ENCODE data around the gene DZIP1L. TPM values are rescaled to one million over a fixed set of nuclear protein-coding genes. Genes with fewer than 3 reads are reported as not detected.
"Not testable (repeated sequence)": the region's sequence is repeated elsewhere in the genome, so short reads cannot be mapped to it uniquely, and the experiment has no call there.

DZIP1L gene
- total RNA-seq, 2 donors from 2014 or later: 10.2 to 18.7 TPM

- no peak for TF ChIP-seq POLR2A (IDR thresholded peaks at IDR 0.05)
- TF ChIP-seq CTCF (IDR thresholded peaks at IDR 0.05): no peak
- no peak for TF ChIP-seq POLR2AphosphoS5 (IDR thresholded peaks at IDR 0.05)
- Histone ChIP-seq H3K4me1 (replicated peaks) (no peaks in the 10 kb centered on the region), H3K36me3 (no peaks in the 10 kb centered on the region), H3K9me3 (no peaks in the 10 kb centered on the region), H3K4me3 (no peak overlapping the region), H3K27ac (no peak overlapping the region), H3K27me3 (replicated peaks; ENCODE audit: insufficient read depth) (no peaks in the 10 kb centered on the region)
- 47% methylated on average over 2 of the region's 2 CpGs for WGBS
- intact Hi-C loops (cut with DNase I): no loop called here
- no peak for DNase-seq (ENCODE audit: low spot score)
Observed at GRCh38 chr3:138093721-138094120, 21.7 kb downstream of the DZIP1L start.

- no peaks in the 10 kb centered on the region for H3K36me3 ChIP-seq
- no peaks in the 10 kb centered on the region for H3K9me3 ChIP-seq
- intact Hi-C loops (cut with DNase I): no loop called here
- no peaks in the 10 kb centered on the region for H3K27me3 ChIP-seq (replicated peaks; ENCODE audit: insufficient read depth)
- H3K4me1 ChIP-seq (replicated peaks): no peaks in the 10 kb centered on the region
- TF ChIP-seq POLR2AphosphoS5 (IDR thresholded peaks at IDR 0.05): no peak
- WGBS: 80% methylated on average over 2 of the region's 2 CpGs
- no peak overlapping the region for H3K4me3 ChIP-seq
- H3K27ac ChIP-seq: no peak overlapping the region
- DNase-seq (ENCODE audit: low spot score): no peak
Observed at GRCh38 chr3:138092023-138092422, 23.4 kb downstream of the DZIP1L start.

- no peak overlapping the region for H3K27ac ChIP-seq
- TF ChIP-seq CTCF (IDR thresholded peaks at IDR 0.05): no peak
- TF ChIP-seq POLR2A (IDR thresholded peaks at IDR 0.05): no peak
- no peak for TF ChIP-seq POLR2AphosphoS5 (IDR thresholded peaks at IDR 0.05)
- no peaks in the 10 kb centered on the region for H3K4me1 ChIP-seq (replicated peaks)
- no peaks in the 10 kb centered on the region for H3K27me3 ChIP-seq (replicated peaks; ENCODE audit: insufficient read depth)
- H3K4me3 ChIP-seq: no peak overlapping the region
- WGBS: 87% methylated on average over 3 of the region's 3 CpGs
- no peak for DNase-seq (ENCODE audit: low spot score)
- H3K9me3 ChIP-seq: no peaks in the 10 kb centered on the region
- intact Hi-C loops (cut with DNase I): no loop called here
- H3K36me3 ChIP-seq: no peaks in the 10 kb centered on the region
Observed at GRCh38 chr3:138089091-138089490, 26.3 kb downstream of the DZIP1L start.

- H3K36me3 ChIP-seq; DNase-seq (ENCODE audit: low spot score); H3K27ac ChIP-seq; H3K27me3 ChIP-seq (replicated peaks; ENCODE audit: insufficient read depth); H3K4me3 ChIP-seq; H3K4me1 ChIP-seq (replicated peaks); H3K9me3 ChIP-seq; intact Hi-C loops (cut with DNase I): not testable (repeated sequence)
- WGBS: 100% methylated on average over 1 of the region's 3 CpGs
Observed at GRCh38 chr3:138085745-138086144, 29.7 kb downstream of the DZIP1L start.

- no peaks in the 10 kb centered on the region for H3K36me3 ChIP-seq
- DNase-seq (ENCODE audit: low spot score): no peak
- intact Hi-C loops (cut with DNase I): loop anchor here (5.0 kb wide), 1 partner anchor 33 kb away; the partner anchor contains the start of gene DZIP1L
Observed at GRCh38 chr3:138084196-138084595, 31.2 kb downstream of the DZIP1L start.

More at GRCh38 chr3:138084196-138084595, 31.2 kb downstream of the DZIP1L start:
- no peaks in the 10 kb centered on the region for H3K27me3 ChIP-seq (replicated peaks; ENCODE audit: insufficient read depth)
- H3K27ac ChIP-seq: no peak overlapping the region
- H3K9me3 ChIP-seq: no peaks in the 10 kb centered on the region
- no peak overlapping the region for H3K4me3 ChIP-seq
- no peaks in the 10 kb centered on the region for H3K4me1 ChIP-seq (replicated peaks)
- no peak for TF ChIP-seq POLR2AphosphoS5 (IDR thresholded peaks at IDR 0.05)
- TF ChIP-seq CTCF (IDR thresholded peaks at IDR 0.05): no peak
- TF ChIP-seq POLR2A (IDR thresholded peaks at IDR 0.05): no peak

All from prostate gland (tissue), 2 donors.